ENCODE data around the gene MMP21.

Gene MMP21

GRCh38 chr10:125792342-125793300 lies 17.0 kb upstream of the MMP21 start:
- no peak for DNase-seq (ENCODE audit: low read depth, low spot score)

- no peak for DNase-seq (ENCODE audit: low read depth, low spot score)
Observed at GRCh38 chr10:125788156-125789034, 12.8 kb upstream of the MMP21 start.

- DNase-seq (ENCODE audit: low read depth, low spot score), result no peak
Observed at GRCh38 chr10:125785791-125786190, 10.2 kb upstream of the MMP21 start.

- DNase-seq (ENCODE audit: low read depth, low spot score), result no peak
Observed at GRCh38 chr10:125783957-125784356, 8.3 kb upstream of the MMP21 start.

GRCh38 chr10:125783408-125783807 lies 7.8 kb upstream of the MMP21 start:
- DNase-seq (ENCODE audit: low read depth, low spot score), result no peak

- DNase-seq (ENCODE audit: low read depth, low spot score), result no peak
Observed at GRCh38 chr10:125782616-125783015, 7.0 kb upstream of the MMP21 start.

GRCh38 chr10:125782054-125782453 lies 6.4 kb upstream of the MMP21 start:
- DNase-seq (ENCODE audit: low read depth, low spot score), result no peak

GRCh38 chr10:125781374-125781773 lies 5.8 kb upstream of the MMP21 start:
- DNase-seq (ENCODE audit: low read depth, low spot score), result no peak

GRCh38 chr10:125779403-125780327 lies 4.0 kb upstream of the MMP21 start:
- no peak for DNase-seq (ENCODE audit: low read depth, low spot score)

- DNase-seq (ENCODE audit: low read depth, low spot score), result no peak
Observed at GRCh38 chr10:125778556-125778955, 2.9 kb upstream of the MMP21 start.

- no peak for DNase-seq (ENCODE audit: low read depth, low spot score)
Observed at GRCh38 chr10:125777806-125778205, 2.2 kb upstream of the MMP21 start.

- DNase-seq (ENCODE audit: low read depth, low spot score), result no peak
Observed at GRCh38 chr10:125774581-125775191, 935 bp downstream of the MMP21 start.

- DNase-seq (ENCODE audit: low read depth, low spot score), result no peak
Observed at GRCh38 chr10:125773687-125774543, 1.7 kb downstream of the MMP21 start.

GRCh38 chr10:125772864-125773180 lies 2.8 kb downstream of the MMP21 start:
- DNase-seq (ENCODE audit: low read depth, low spot score), result no peak

GRCh38 chr10:125772112-125772863 lies 3.3 kb downstream of the MMP21 start:
- DNase-seq (ENCODE audit: low read depth, low spot score), result no peak

- DNase-seq (ENCODE audit: low read depth, low spot score), result no peak
Observed at GRCh38 chr10:125770844-125771243, 4.8 kb downstream of the MMP21 start.

GRCh38 chr10:125769175-125769574 lies 6.4 kb downstream of the MMP21 start:
- DNase-seq (ENCODE audit: low read depth, low spot score), result no peak

- no peak for DNase-seq (ENCODE audit: low read depth, low spot score)
Observed at GRCh38 chr10:125768219-125768855, 7.3 kb downstream of the MMP21 start.

- no peak for DNase-seq (ENCODE audit: low read depth, low spot score)
Observed at GRCh38 chr10:125766511-125766910, 9.1 kb downstream of the MMP21 start.

Data from iPS DF 19.7 (cell line).